ENCODE measurements around the gene NREP.

NREP gene

DNA sequence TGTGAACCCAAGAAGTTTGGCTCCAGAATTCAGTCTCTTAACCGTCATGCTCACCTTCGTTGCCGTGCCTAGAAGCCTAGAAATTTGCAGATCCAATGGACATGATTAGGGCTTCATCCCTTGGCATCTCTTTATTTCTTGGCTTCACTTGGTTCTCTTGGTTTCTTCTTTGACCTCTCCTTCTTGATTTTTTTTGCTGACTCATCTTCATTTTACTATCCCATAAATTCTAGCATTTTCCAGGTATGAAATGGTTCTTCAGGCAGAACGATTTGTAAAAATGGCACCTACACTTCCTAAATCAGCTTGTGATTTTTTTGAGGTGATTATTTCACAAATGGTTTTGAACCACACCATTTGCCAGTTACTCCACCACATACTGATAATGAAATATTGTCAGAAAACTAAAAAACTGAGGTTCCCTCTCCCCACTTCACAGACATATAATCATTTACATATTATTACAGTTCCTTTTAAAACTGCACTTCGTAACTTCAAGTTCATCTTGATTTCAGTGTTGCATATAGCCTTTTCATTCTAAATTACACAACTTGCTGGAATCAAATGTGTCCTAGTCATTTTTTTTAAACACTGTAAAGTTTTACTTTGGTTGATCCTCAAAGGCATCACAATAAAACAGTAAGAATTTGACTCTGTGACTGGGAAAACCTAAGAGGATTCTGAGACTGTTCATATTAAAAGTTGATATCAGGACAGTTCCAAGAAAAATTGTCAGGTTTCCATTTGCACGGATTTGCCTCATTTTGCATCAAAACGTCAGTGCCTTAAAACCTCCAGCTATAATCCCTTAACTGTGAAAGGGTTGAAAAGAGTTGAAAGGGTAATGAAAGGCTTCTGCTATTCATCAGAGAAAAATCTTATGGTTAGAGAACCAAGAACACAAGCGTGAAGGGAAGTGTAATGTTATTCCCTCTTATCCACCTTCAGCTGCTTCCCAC lies 8.9 kb upstream of the NREP start:
- DNase-seq (ENCODE audit: low spot score), result no peak

DNA sequence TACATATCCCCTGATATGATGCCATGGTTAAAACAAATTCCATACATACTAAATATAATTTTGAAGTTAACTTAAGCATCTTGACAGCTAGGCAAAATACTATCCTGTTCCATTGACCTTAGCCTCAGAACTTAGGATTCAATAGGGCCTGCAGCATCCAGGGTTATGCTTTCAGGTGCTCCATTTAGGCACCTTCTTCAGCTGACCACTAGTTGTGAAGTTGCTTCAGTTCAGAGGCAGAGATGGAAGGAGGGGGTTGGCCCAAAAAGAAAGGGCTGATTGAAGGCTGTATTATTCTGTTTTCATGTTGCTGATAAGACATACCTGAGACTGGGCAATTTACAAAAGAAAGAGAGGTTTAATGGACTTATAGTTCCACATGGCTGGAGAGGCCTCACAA lies 7.0 kb upstream of the NREP start:
- no peak for DNase-seq (ENCODE audit: low spot score)

DNA sequence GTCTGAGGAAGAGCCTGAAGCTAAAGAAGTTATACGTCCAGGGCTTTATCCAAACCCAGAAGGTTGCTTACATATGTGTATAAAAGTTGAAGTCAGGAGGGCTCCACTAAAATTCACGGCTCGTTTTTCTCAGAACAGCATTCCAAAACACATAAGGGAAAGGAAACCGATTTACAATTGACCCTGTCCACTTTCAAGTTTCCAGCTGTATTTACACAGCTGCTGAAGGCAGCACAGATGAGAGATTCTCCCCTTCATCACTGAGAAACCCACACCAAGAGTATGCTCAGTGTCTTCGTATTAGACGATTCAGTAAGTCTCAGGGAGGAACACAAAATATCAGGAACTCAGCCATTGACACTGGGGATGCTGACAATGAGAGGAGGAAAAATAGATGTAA lies 5.9 kb upstream of the NREP start:
- no peak for DNase-seq (ENCODE audit: low spot score)

DNA sequence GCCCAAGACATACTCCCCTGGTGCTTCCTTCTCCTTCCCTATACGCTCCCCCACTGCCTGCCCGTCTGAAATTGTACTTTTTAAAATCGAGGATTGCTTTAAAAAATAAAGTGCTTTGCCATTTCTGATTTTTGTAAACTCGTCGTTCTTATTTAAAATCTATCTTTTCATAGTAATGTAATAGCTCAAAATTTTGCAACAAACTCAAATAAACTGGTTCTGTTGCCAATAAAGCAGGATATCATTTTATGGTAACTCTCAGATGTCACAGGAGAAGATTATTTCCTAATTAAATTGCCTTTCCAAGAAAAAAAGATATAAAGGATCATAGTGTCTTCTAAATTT lies 1.3 kb upstream of the NREP start:
- no peak for DNase-seq (ENCODE audit: low spot score)

DNA sequence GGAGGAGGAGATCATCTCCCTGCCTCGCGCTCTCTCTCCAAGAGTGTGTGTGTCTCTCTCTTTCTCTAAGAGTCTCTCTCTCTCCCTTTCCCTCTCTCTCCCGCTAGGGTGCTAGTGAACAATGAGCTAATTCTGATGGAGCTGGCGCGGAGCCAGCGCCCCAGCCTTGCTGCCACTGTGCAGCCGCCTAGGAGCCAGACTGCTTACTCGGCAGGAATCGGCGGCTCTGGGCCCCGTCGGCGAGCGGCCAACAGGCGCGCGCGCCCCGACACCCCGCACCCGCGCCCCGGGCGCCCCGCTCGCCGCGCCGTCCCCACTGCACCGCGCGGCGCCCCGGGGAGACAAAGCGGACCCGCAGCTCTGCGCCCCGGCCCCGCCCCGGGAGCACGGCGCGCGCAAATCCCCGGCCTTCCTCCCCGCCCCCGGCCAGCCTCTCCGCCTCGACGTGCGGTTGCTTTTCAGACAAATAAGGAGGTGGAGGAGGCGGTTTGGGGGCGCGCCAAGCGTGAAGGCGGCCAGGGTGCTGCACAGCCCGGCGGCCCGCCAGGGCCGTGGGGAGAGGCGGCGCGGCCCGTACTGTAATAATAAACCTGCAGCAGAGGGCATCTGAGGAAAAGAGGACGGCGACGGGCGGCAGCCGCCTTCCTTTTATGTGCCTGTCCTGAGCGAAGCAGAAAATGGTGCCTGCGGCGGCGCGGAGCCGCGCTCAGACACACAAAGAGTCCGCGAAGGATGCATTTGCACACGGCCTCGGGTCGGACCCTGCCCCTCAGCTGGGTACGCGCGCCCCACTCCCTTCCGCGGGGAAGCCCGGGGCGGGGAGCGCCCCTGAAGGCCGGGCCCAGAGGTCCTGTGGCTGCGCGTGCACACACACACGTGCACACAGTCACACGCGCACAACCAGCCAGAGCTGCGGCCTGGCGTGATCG lies 625 bp upstream of the NREP start:
- DNase-seq (ENCODE audit: low spot score), result peak; percentile 89

DNA sequence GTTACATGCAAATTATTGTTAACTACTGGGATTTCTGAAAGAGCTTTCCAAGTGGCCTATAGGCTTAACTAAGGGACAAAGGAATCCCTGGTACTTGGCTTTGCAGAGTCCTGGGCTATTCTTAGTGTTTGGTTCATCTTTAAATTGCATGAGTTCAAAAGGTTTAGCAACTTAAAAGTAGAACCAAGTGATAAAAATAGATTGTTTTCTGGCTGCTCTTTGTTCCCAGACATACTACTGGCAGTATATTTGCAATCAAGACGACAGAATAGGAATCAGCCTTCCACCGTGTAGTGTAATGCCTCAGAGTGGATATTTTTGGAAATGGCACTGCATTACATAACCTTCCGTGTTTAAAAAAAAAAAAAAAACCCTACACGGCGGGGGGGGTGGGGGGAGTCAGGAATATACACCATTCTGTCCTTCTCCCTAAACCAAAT lies 1.0 kb downstream of the NREP start:
- DNase-seq (ENCODE audit: low spot score), result no peak

DNA sequence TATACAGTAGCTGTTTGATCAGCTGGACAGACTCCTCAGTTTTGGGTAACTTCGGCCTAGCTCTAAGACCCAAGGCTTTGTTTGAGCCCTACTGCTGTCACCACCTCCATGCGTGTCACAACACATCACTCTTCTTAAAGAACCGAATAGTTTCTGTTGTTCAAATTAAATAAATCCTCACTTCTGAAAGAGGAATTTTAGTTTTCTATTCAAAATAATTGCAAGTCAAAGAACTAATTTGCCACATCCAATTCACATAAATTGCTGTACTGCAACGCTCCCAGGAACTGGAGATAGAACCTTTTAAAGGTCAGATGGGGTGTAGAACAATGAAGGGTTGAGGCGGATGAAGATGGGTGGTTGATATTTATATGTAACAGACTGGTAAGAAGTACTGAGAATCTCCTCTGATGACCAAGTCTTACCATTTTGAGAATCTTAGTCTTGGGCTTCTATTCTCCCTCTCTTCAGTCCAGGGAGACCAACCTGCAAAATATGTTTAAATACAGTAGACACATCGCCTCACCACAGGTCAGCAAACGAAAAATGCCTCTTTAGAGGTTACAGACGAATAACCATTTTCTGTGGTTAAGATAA lies 1.6 kb downstream of the NREP start:
- no peak for DNase-seq (ENCODE audit: low spot score)

DNA sequence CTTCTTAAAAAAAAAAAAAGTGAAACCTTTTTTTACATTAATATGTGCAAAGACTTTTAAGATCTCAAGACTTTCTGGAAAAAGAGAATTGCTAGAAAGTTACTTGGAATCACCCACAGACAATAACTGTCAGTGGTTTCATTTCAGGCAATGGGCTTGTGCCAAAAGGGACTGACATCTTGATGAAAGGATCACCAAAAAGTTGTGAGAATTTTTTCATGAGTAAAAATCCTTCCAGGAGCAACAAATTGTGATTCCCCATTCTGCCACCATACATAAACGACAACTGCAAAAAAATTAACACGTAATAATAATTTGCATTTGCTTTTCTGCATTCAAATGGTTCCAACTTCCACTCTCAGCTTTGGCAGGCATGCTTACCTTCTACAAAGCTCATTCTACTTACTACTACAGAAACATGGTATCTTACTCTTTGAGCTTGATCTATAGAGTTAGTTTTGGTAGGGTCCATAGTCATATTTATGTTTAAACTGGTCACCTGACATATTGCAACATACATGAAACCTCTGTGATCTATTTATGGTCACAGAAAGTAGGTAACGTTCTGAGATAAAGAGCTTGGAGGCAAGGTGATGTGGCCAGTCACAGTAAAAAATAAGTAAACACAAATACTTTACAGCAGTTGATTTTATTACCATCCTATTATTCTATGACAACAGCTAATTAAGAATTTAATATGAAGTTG lies 3.0 kb downstream of the NREP start:
- no peak for DNase-seq (ENCODE audit: low spot score)

DNA sequence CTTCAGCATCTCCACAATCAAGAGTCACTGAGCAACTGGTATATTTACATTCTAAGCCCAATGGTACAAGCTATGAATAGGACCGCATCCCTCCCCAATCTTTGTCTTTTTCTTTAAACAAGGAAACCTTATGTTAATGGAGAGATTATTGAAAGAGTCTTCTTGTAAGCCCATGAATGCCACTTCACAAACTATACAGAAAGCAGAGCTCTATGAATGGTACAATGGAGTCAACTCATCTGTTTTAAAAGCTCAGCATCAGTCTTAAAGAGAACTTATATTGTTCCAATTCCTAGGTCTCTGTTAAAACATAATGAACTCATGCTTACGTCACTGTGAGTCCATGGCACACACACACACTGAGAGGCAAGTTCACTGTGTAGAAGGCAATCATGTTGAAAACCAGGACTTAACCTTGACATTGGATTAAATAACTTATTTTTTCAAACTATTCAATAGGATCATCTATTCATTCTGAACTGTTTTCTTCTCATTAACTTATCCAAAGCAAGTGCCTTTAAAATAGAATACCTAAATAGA lies 4.5 kb downstream of the NREP start:
- DNase-seq (ENCODE audit: low spot score), result no peak

DNA sequence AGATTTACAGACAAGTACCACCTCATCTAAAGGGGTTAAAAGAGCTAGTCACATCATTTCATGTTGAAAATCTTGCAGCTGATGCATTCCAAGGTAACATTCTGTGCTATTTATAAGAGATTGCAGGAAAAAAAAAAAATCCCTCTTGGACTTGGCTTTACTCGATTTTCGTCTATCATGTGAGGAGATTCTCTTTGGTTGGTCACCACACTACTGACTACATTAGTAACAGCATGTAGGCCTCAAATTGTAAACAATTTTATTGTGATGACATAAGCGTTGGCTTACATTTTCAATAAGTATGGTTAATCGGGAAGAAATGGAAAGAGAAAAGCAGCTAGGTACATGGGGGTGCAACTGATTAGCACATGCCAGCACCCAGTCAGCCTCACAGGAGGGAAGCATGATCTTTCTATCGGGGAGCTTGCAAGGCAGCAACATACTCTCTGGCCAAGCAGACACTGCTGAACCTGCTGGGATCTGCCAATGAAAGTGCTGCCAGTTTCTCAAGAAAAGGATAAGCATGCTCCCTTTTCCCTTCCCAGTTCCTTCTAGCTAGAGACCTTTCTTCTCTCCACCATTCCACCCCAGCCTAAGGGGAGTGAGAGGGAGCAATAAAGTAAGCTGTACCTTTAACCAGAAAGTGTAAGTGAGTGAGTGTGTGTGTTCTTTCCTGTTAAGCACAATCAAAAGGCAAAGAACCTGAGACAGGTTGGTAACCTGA lies 7.5 kb downstream of the NREP start:
- no peak for DNase-seq (ENCODE audit: low spot score)

DNA sequence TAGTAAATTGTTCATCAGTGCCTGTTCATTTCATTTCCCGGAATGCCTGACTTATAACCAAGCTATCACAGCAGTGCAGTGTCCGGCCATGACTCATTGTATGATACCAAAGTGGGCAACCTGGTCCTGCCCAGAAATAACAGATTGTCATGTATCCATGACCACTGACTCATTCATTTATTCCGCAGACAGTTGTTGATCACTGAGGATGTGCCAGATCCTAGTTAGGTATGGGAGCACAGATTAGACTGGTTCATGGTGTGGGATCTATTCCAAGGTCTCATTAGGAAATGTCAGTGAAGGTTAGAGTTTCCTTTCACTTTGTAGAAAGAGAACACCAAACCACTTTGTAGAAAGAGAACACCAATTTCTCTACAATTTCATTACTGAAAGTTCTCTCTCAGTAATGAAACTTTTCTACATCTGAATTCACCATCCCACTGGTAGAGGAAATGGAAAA lies 8.7 kb downstream of the NREP start:
- DNase-seq (ENCODE audit: low spot score), result no peak

DNA sequence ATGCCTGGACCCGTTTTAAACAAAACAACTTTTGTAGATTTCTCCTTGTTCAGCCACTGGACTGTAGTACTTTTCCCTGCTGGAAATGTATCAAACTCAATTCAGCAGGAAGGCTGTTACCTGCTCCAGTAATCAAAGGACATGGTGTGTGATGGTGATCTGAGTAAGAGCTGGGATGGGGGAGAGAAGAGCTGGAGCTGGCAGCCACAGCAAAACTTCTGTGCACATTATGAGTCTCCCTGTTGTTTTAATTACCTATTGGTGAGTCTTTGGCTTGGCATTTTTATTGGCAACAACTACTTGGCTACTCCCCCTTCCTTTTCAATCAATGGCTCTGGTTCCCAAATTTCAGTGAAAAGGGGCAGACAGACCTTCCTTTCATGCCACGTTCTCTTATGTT lies 9.7 kb downstream of the NREP start:
- no peak for DNase-seq (ENCODE audit: low spot score)

DNA sequence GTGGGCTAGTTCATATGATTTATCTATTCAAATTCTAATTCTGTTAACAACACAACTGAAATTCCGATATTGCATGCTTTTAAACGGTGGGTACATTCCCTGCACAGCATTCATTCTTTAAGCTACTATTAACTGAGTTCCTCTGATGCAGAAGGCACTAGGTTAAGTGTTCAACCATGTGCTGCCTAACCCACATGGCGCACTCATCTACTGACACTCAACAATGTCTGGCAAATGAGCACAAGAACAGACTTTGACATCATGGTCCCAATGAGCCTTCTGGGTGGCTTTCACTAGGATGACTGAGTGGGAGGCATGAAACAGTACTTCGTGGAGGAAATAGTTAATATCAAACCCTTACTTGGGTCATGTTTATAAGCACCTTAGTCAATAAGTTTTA lies 10.2 kb downstream of the NREP start:
- no peak for DNase-seq (ENCODE audit: low spot score)

DNA sequence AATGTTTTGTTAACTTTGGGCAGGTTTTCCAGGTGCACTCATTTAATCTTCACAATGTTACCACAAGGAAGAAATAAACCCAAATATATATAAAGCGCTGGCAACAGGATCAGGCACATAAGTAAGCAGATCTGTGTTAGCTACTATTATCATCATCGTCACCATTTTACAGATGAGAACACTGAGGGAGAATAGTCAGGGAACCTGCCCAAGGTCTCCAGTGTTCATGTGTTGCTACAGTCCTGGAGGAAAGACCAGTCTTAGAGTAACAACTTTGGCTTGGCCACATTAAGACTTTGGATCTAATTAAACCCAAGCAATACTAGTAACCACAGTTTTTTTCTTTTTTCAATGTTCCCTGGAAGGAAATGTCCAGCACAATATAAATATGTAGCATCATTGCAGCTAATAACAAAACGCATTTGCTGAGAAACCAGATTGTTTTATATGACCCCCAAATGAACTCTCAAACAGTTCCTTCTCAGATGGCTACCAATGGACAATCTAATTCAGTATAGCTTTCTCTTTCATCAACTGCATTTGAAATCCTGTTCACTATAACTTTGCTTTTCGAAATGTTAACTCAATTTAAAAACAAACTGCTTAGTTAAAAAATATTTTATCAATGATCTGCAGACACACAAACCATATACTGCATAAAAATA lies 11.8 kb downstream of the NREP start:
- DNase-seq (ENCODE audit: low spot score), result no peak

DNA sequence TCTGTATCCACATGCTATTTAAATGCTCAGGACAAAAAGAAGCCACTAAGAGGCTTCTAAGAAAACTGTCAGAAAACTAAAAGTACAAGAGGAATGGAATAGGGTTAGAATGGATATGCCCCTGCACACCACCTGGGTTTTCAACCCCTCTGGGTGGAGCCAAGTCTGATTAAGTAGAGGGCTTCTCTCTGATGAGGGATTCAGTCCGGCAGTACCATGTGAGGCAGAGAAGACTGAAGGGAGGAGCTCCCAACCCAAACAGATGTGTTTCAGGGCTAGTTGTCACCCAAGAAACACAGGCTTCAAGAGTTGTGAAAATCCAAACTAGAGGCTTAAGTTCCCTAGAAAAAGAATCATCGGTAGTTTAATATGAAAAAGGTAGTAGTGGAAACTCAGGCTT lies 12.5 kb downstream of the NREP start:
- DNase-seq (ENCODE audit: low spot score), result no peak

DNA sequence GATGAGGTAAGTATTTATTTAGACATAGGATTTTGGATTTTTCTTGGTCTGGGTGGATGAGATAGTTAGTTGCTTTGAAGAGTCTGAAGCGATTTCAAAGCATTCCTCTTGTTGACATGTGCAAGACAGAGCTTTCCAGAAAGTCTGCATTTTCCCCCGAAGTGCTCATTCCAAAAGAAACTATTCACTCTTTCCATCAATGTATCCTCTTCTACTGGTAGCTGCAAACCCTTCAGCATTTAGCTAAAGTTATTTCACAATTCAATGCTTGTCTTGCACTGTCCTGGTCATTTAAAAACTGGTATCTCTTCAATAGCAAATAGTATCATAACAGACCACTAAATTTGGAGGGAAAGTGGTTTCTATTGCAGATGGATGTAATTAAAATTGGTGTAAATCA lies 13.0 kb downstream of the NREP start:
- no peak for DNase-seq (ENCODE audit: low spot score)

DNA sequence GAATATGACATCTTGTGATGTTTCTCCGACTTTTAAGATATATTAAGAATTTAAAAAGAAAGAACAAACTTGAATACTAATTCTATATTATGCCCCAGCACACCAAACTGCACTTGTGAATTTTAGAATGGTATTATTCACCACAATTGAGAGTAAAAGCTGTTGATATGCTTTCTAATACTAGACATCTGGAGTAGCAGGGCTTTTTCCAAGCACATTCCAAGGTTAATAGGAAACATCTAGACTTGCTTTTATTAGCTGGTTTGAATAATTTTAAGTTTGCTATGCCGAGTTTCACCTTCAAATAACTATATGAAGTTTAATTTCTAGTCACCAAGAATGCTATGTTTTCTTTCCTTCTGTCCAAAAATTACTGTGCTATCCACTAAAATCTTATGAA lies 13.5 kb downstream of the NREP start:
- no peak for DNase-seq (ENCODE audit: low spot score)

DNA sequence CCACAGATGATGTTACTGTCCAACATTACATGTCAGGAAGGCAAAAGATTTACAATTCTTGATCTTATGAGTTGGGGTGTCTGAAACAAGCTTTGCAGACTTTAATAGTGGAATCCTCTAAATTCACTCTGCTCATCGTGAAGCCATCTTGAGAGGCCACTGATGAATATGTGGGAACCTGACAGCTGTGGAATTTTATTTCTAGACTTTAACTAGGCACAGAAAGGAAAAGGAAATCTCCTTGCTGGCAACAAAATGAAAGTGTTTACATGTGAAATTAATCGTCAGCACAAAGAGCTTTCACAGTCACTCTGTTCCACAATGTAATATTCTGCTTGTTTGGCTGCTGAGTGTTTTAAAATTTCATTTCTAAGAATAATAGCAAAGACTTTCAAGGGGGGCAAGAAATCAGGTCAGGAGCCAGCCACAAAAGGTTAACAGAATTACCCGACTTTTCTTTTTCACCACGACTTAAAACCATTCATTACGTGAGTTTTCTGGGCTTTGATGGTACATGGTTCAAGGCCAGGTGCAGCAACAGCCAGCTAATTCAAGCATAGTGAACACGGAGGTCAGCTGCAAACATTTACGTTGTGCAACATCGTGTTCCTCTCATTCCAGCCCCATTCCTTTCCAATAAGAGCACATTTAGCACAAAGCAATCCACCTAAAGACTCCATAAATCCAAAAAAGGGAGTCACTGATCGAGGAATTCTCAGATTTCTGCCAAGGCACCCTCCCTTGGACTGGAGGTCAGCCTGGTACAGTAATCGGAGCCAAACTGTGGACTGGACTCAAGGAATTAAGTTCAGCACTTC lies 14.6 kb downstream of the NREP start:
- no peak for DNase-seq (ENCODE audit: low spot score)

DNA sequence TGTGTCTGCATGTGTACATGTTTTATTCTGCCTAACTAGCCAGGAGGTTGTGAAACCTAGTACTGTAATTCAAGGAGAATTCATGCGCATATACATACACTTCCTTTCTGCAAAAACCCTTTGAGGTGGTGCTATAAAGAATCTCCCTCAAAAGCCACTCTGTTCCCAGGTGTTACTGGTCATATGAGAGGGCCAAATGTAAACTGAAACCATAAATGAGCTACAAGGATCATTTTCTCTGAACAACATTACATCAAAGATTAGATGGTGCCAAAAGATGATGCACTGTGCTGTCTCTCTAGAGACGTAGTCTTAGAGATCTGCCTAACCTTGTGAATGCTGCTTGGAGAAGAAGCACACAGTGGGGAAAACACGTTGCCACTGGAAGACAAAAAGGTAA lies 15.7 kb downstream of the NREP start:
- no peak for DNase-seq (ENCODE audit: low spot score)

DNA sequence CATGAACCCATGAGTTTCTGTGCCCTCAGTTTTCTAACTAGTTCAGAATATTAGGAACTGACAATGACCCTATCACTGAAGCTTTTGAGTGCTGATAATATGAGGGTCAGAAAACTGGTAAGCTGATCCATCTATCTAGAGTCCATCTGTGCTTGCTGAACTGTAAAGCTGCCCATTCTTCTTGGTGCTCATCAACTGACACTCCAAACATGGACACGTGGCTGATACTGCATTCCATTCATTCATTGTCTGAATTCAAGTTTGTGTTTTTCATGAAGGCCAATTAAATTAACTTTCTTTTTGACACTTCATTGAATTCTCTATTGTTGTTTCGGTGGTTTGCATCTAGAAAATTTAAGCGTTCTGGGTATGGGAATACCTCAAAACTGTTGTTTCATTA lies 17.6 kb downstream of the NREP start:
- DNase-seq (ENCODE audit: low spot score), result no peak
